ENCODE results near the gene HDAC4. TPM values are rescaled to one million over a fixed set of nuclear protein-coding genes. Genes with fewer than 3 reads are reported as not detected.

The HDAC4 gene
- total RNA-seq, 4 donors from 2014 or later: 30.2 to 103 (median 51.7) TPM

DNA sequence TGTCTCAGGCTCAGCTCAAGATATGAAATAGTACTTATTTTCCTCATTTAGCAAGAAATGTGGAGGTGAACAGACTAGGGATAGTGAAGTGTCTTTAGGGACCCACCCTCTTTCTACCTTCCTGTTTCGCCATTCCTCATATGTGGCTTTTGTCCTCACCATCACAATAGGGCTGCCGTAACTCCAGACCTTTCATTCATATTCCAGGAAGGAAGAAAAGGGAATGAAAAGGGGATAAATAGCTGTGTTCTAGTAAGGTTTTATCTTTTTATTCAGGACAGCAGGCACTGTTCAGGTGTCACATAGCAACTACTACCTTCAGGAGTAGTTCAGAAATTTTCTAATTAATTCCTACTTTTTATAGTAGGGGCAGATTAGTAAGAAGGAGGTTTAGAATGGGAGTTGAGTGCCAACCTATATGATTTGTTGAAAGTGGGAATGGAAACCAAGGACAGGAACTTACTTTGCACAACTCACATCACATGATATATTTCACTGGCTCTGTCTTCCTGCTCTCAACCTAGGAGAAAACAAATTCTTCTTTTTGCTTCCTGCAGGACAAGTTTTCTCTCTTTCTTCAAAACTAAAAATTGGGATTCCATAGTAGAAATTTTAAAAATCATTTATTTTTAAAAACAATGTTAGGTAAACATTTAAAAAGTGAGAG lies 36.0 kb upstream of the HDAC4 start:
- TF ChIP-seq CTCF (IDR thresholded peaks at IDR 0.05): no peak
- ATAC-seq (ENCODE audit: low FRiP score) (no peak), DNase-seq (ENCODE audit: low spot score) (no peak)

DNA sequence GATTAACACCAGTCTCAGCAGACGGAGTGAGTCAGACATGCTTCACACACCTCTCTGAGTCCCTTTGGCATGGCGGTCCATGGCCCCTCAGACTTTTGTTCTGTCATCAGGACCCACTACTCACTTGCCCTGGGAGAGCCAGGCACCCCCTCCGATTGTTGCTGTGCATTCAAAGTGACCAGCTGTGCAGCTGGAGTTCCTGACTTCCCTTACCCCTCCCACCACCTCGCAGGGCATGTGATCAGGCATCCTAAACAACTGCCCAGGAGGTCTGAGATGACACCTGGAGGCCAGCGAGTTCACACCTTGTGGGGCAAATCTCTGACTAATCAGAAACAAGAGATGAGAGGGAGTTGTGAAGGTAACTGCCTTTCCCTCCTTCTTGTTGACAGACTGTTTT lies 35.3 kb upstream of the HDAC4 start:
- no peak for DNase-seq (ENCODE audit: low spot score)
- no peak for TF ChIP-seq CTCF (IDR thresholded peaks at IDR 0.05)
- no peak for ATAC-seq (ENCODE audit: low FRiP score)

DNA sequence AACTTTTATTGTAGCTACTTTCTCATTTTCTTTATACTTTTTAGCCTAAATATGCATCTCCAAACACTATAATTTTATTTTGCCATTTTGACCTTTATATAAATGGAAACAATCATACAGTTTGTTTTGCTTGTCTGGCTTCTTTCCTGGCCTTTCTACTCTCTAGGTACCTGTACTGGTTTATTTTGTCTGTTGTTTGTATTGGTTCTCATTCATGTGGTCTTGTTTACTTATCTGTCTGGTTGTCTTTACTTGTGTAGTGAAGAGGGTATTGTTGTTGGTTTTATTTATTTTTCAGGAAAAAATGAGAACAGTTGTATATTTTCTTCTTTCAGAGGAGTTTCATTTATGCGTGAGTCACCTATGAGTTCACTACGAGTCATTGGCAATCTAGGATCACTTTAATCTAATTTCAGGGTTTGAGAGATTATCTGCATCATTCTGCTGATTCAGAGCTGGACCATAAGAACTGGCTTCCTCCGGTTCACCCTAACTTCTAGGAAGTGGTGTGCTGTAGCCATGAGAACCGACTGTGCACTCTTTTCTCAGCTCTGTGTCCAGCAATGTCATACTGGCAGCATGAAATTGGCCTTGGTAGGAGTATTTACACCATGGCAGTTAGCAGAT lies 33.1 kb upstream of the HDAC4 start:
- TF ChIP-seq CTCF (IDR thresholded peaks at IDR 0.05): no peak
- DNase-seq (ENCODE audit: low spot score): no peak
- no peak for ATAC-seq (ENCODE audit: low FRiP score)

GRCh38 chr2:239432174-239432573 lies 31.4 kb upstream of the HDAC4 start:
- no peak for TF ChIP-seq CTCF (IDR thresholded peaks at IDR 0.05)
- ATAC-seq (ENCODE audit: low FRiP score): no peak
- DNase-seq (ENCODE audit: low spot score): no peak

DNA sequence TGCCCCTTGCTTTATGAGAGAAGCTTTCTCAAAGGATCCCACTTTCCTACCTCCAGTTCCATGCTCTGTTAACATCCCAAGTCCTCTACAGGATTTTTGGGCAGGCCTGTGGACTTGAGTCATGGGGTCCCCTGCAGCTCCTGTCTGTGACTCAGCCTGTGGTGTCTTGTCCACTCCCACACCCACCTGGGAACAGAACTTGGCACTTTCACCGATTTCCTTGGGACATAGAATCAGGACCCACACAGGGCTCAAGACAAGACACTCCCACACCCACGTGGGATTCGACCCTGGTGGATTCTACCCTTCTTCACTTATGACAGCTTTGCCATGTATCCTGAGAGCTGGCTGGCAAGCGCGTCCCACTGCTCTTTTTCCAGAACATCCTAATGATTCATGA lies 30.7 kb upstream of the HDAC4 start:
- no peak for DNase-seq (ENCODE audit: low spot score)
- TF ChIP-seq CTCF (IDR thresholded peaks at IDR 0.05): no peak
- ATAC-seq (ENCODE audit: low FRiP score): no peak

DNA sequence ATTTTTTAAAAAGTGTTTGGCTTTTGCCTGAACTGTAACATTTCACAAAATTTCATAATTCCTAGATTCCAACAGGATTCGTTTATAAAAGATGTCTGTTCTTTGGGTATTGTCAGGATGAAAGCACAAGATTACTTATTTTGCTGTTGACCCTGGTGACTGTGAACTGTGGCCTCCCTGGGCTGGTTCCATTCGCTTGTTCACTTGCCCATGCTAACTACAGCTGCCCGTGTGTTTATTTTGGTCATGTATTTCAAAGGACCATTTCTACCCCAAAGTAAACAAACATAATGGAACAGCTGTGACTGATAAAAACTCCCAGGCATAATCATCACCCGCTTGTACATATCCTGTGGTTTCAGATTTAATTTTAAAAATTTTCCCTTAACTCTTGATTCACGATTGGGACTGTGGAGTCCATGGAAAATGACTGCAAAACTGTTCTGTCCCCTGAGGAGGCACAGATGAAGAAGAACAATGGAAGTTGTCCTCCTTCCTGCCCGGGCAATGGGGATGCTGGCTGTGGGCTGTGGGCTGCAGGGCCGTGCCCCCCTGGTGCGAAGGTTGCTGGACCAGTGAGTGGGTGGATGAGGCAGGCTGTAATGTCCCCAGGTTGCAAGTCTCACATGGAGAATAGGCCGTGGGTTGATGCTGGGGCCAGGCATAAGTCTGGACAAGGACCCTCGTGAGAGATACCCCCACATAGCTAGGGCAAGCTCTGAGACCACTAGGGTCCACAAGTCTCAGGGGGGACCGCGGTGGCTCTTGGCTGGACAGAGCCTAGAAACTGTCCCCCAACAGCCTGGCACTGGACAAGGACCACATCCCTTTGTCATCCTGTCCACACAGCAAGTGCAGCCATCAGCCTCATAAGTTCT lies 28.9 kb upstream of the HDAC4 start:
- DNase-seq (ENCODE audit: low spot score): no peak
- TF ChIP-seq CTCF (IDR thresholded peaks at IDR 0.05): no peak
- no peak for ATAC-seq (ENCODE audit: low FRiP score)
